GM12878 (cell line): ENCODE results near the gene CD99. TPM values are rescaled to one million over a fixed set of nuclear protein-coding genes. Genes with fewer than 3 reads are reported as not detected.

Experiments used
- ATAC-seq: fragments of 200-7000 bp; cut with Tn5 transposase; 3 replicates; pipeline ENCODE4 v1.9.1; 2020; ENCODE audit warnings: mild to moderate bottlenecking, moderate library complexity
- BruUV-seq: library from RNA; stranded (reverse); fragments of 400-500 nt; replicated peaks from 2 replicates; lab custom pipeline; 2021; lab: Mats Ljungman, UMichigan
- CTCF ChIA-PET: fragments of 300-600 bp; sonication (Branson Sonifier 250); formaldehyde crosslinking; extraction: SDS; loops from one replicate; lab custom pipeline; 2021; ENCODE audit warnings: inconsistent platforms; lab: Yijun Ruan, JAX
- POLR2A ChIA-PET: fragments of 350-600 bp; formaldehyde crosslinking; extraction: SDS; loops from one replicate; lab custom pipeline; 2021; ENCODE audit warnings: inconsistent platforms; lab: Charles Lee
- RAD21 ChIA-PET: fragments of 300-600 bp; sonication (Branson Sonifier 250); formaldehyde crosslinking; loops from one replicate; lab custom pipeline; 2023; ENCODE audit warnings: antibody characterized with exemption; ENCODE audit not compliant: unreplicated experiment; lab: Charles Lee
- SMC1A ChIA-PET: fragments of 300-600 bp; sonication (Branson Sonifier 250); formaldehyde crosslinking; loops from one replicate; lab custom pipeline; 2023; ENCODE audit not compliant: unreplicated experiment, uncharacterized antibody; lab: Charles Lee
- DNase-seq: peaks from one replicate; pipeline ENCODE4 v3.0.0-alpha.2; 2011; ENCODE audit warnings: low read depth, low spot score
- FAIRE-seq: peaks from 3 replicates; lab custom pipeline; 2011; peaks lifted over from hg19 to GRCh38; lab: Jason Lieb, UNC
- H2AFZ ChIP-seq: 2 replicates; pipeline ENCODE4 v1.6.0; 2011; ENCODE audit warnings: low read depth, low read length, control low read depth; ENCODE audit not compliant: control insufficient read depth
- H3K27ac ChIP-seq: 2 replicates; pipeline ENCODE4 v1.5.1; 2011; ENCODE audit warnings: control low read depth; ENCODE audit not compliant: control insufficient read depth, insufficient read depth
- H3K27me3 ChIP-seq, 2 experiments: replicated peaks in 1 of 2; 2 replicates each; pipeline versions ENCODE4 v1.6.0 to v1.6.1; 2011; ENCODE audit warnings: low read length in 1 of 2; ENCODE audit not compliant: control insufficient read depth in 2 of 2, insufficient read depth in 2 of 2
- H3K36me3 ChIP-seq, 2 experiments: 2 replicates each; pipeline ENCODE4 v1.5.1; 2011; ENCODE audit warnings: low read length in 1 of 2; ENCODE audit not compliant: control insufficient read depth in 2 of 2, insufficient read depth in 2 of 2
- H3K4me1 ChIP-seq: 2 replicates; pipeline ENCODE4 v1.6.1; 2011; ENCODE audit warnings: mild to moderate bottlenecking, low read length, moderate library complexity, mixed read lengths; ENCODE audit not compliant: control insufficient read depth, insufficient read depth
- H3K4me2 ChIP-seq: 2 replicates; pipeline ENCODE4 v1.6.0; 2011; ENCODE audit warnings: control low read depth; ENCODE audit not compliant: control insufficient read depth, insufficient read depth
- H3K4me3 ChIP-seq: fragments of 200-600 bp; sonication (generic); 2 replicates; pipeline ENCODE4 v1.5.1; 2016
- H3K79me2 ChIP-seq: 2 replicates; pipeline ENCODE4 v1.6.0; 2011; ENCODE audit warnings: low read length; ENCODE audit not compliant: control insufficient read depth, insufficient read depth
- H3K9ac ChIP-seq: 2 replicates; pipeline ENCODE4 v1.8.0; 2011; ENCODE audit warnings: low read length, control low read depth, mixed read lengths; ENCODE audit not compliant: control insufficient read depth, insufficient read depth
- H3K9me3 ChIP-seq: replicated peaks from 3 replicates; pipeline ENCODE4 v1.5.1; 2011; ENCODE audit warnings: mild to moderate bottlenecking, low read length; ENCODE audit not compliant: control insufficient read depth, insufficient read depth
- H4K20me1 ChIP-seq: 2 replicates; pipeline ENCODE4 v1.6.0; 2011; ENCODE audit not compliant: control insufficient read depth, insufficient read depth
- BRCA1 ChIP-seq: IDR thresholded peaks from 2 replicates; pipeline ENCODE4 v1.6.1; 2011; ENCODE audit warnings: low read depth, low read length, improper control_type of control experiment
- CTCF ChIP-seq, 3 experiments: IDR thresholded peaks in 2 of 3; conservative IDR thresholded peaks in 1 of 3; 2 replicates each; pipeline ENCODE4 v1.5.1; 2011; ENCODE audit warnings: low read depth in 3 of 3, low read length in 3 of 3, mild to moderate bottlenecking in 3 of 3, control low read depth in 2 of 3, moderate library complexity in 2 of 3, inconsistent platforms in 1 of 3, mixed read lengths in 1 of 3; ENCODE audit not compliant: control insufficient read depth in 2 of 3, insufficient read depth in 1 of 3; ENCODE audit errors: extremely low read depth in 1 of 3
- E2F4 ChIP-seq: IDR thresholded peaks from 2 replicates; pipeline ENCODE4 v1.6.1; 2012; ENCODE audit warnings: low read depth, low read length, improper control_type of control experiment
- E4F1 ChIP-seq: fragments of 450-650 bp; IDR thresholded peaks from 2 replicates; pipeline ENCODE4 v1.6.1; 2018; ENCODE audit warnings: borderline replicate concordance, mild to moderate bottlenecking; ENCODE audit not compliant: partially characterized antibody
- EP300 ChIP-seq, 2 experiments: fragments of 150-350 bp in 1 of 2; IDR thresholded peaks; 2 replicates each; pipeline ENCODE4 v1.6.1; 2011 to 2012; ENCODE audit warnings: low read depth in 2 of 2, low read length in 2 of 2, borderline replicate concordance in 1 of 2, improper control_type of control experiment in 1 of 2, inconsistent platforms in 1 of 2; ENCODE audit not compliant: control insufficient read depth in 1 of 2
- JUNB ChIP-seq: IDR thresholded peaks from 2 replicates; pipeline ENCODE4 v1.6.1; 2016; ENCODE audit warnings: antibody characterized with exemption, mild to moderate bottlenecking
- MEF2A ChIP-seq: IDR thresholded peaks from 2 replicates; pipeline ENCODE4 v1.6.1; 2011; ENCODE audit warnings: low read depth, mild to moderate bottlenecking, low read length, moderate library complexity; ENCODE audit not compliant: insufficient read depth
- PRDM15 ChIP-seq: fragments of 450-650 bp; formaldehyde crosslinking; IDR thresholded peaks from 2 replicates; pipeline ENCODE4 v1.4.0; 2020; ENCODE audit warnings: mild to moderate bottlenecking, moderate library complexity
- SUZ12 ChIP-seq: fragments of 200-600 bp; sonication (generic); IDR thresholded peaks from one replicate; pipeline ENCODE4 v1.6.1; 2018; ENCODE audit warnings: antibody characterized with exemption, mild to moderate bottlenecking; ENCODE audit not compliant: unreplicated experiment
- TBL1XR1 ChIP-seq: IDR thresholded peaks from 2 replicates; pipeline ENCODE4 v1.6.1; 2012; ENCODE audit warnings: low read depth, low read length, improper control_type of control experiment
- TCF12 ChIP-seq: IDR thresholded peaks from 2 replicates; pipeline ENCODE4 v1.6.1; 2011; ENCODE audit warnings: low read depth, mild to moderate bottlenecking, low read length
- ZNF207 ChIP-seq: fragments of 450-650 bp; IDR thresholded peaks from 2 replicates; pipeline ENCODE4 v1.6.1; 2014; ENCODE audit warnings: antibody characterized with exemption, mild to moderate bottlenecking, borderline replicate concordance
- ZSCAN29 ChIP-seq: fragments of 450-650 bp; IDR thresholded peaks from 2 replicates; pipeline ENCODE4 v1.6.1; 2017; ENCODE audit warnings: mild to moderate bottlenecking, moderate library complexity
- ZZZ3 ChIP-seq: IDR thresholded peaks from 2 replicates; pipeline ENCODE4 v1.6.1; 2011; ENCODE audit warnings: low read depth; ENCODE audit not compliant: control insufficient read depth, insufficient read length
- WGBS: methylation state at CpG from one replicate; pipeline ENCODE4 v1.1.6; 2016; ENCODE audit warnings: low lambda C conversion rate; ENCODE audit not compliant: insufficient replicate concordance, insufficient coverage; ENCODE audit errors: missing lambda C conversion rate; 5-methylcytosine and 5-hydroxymethylcytosine counted together
- in situ Hi-C: fragments of 300-500 bp; cut with MboI; formaldehyde crosslinking; loops from 9 replicates; pipeline ENCODE4 v1.14.3; 2018; ENCODE audit warnings: mixed read lengths
- intact Hi-C: fragments of 100-400 bp; cut with micrococcal nuclease; formaldehyde crosslinking; loops from one replicate; pipeline ENCODE4 v1.14.2; 2022; ENCODE audit not compliant: unreplicated experiment
- polyA plus RNA-seq, 11 experiments: library from polyadenylated mRNA; depleted of rRNA in 4 of 11; unstranded in 6 of 11; stranded (reverse) in 5 of 11; fragments of >200 nt; fragmentation: Nextera tagmentation in 4 of 11; fragmentation: Illumina TruSeq in 1 of 11; extraction: Ambion mirVana in 4 of 11; extraction: Trizol in 1 of 11; gene quantifications; 1 replicate in 1 of 11; 2 replicates in 10 of 11; pipeline versions ENCODE4 v1.2.1 to v1.2.3, GENCODE V29; 2011 to 2016; ENCODE audit warnings: inconsistent platforms in 2 of 11, missing spikeins in 2 of 11, low read depth in 1 of 11
- total RNA-seq, 4 experiments: library from RNA; depleted of rRNA in 3 of 4; stranded (reverse); fragments of >200 nt in 3 of 4; fragmentation: Illumina TruSeq in 1 of 4; extraction: Trizol in 1 of 4; gene quantifications; 2 replicates each; pipeline versions ENCODE4 v1.2.1 to v1.2.3, GENCODE V29; 2013 to 2021

CD99 gene
- total and polyA plus RNA-seq, 10 of the 15 experiments (the other 5 are each of a cell fraction or from before 2014, with no cell fraction given) = 24.8 to 242 (median 158) TPM

- TF ChIP-seq BRCA1 (no peak), E2F4 (no peak), ZNF207 (no peak), CTCF (IDR thresholded peaks at IDR 0.05 in 2 of 3, conservative IDR thresholded peaks at IDR 0.05 in 1 of 3; ENCODE audit: control insufficient read depth in 2 of 3, extremely low read depth in 1 of 3, insufficient read depth in 1 of 3, low read depth in 3 of 3, low read length in 3 of 3) (no peak), JUNB (no peak)
Measured at GRCh38 chrX:2642146-2642545, 48.9 kb upstream of the CD99 start (continued).

GRCh38 chrX:2642791-2643190 is 48.3 kb upstream of the CD99 start:
- Histone ChIP-seq H2AFZ (no peak overlapping the region), H3K4me3 (no peak overlapping the region), H3K4me1 (no peaks in the 10 kb centered on the region), H4K20me1 (no peaks in the 10 kb centered on the region), H3K9ac (no peak overlapping the region), H3K27ac (no peak overlapping the region), H3K27me3 (no peaks in the 10 kb centered on the region), H3K4me2 (no peak overlapping the region), H3K9me3 (no peaks in the 10 kb centered on the region), H3K79me2 (no peaks in the 10 kb centered on the region), H3K36me3 (no peaks in the 10 kb centered on the region; a peak in 1 of 4 replicates)
- in situ Hi-C loops = loop anchor here (5.0 kb wide), 1 partner anchor 175 kb away; no protein-coding TSS in a partner anchor
- no TSS peak for BruUV-seq
- intact Hi-C loops = no loop called here
- CTCF ChIA-PET = no interaction called here
- ATAC-seq (no peak), DNase-seq (no peak), FAIRE-seq (no peak)
- SMC1A ChIA-PET = no interaction called here
- RAD21 ChIA-PET = no interaction called here
- 77% methylated on average over 10 of the region's 10 CpGs for WGBS
- POLR2A ChIA-PET = no interaction called here
- TF ChIP-seq ZZZ3 = no peak
- no peak for TF ChIP-seq TBL1XR1
- TF ChIP-seq MEF2A = no peak
- no peak for TF ChIP-seq SUZ12
- TF ChIP-seq ZSCAN29 = no peak
- no peak for TF ChIP-seq TCF12
- no peak for TF ChIP-seq PRDM15 (CRISPR knock-in tag)
- TF ChIP-seq E4F1 = no peak
- no peak for TF ChIP-seq EP300 (IDR thresholded peaks at IDR 0.05; ENCODE audit: borderline replicate concordance in 1 of 2, control insufficient read depth in 1 of 2, low read depth in 2 of 2, low read length in 2 of 2)
